HG03196 (cell line): ENCODE results near the gene ZNF485.
"Not testable (repeated sequence)": the region's sequence is repeated elsewhere in the genome, so short reads cannot be mapped to it uniquely, and the experiment has no call there.

Experiments
- ATAC-seq: cut with Tn5 transposase; IDR thresholded peaks from one replicate; pipeline ENCODE4 v1.9.1; 2021; ENCODE audit not compliant: unreplicated experiment

Gene ZNF485

DNA sequence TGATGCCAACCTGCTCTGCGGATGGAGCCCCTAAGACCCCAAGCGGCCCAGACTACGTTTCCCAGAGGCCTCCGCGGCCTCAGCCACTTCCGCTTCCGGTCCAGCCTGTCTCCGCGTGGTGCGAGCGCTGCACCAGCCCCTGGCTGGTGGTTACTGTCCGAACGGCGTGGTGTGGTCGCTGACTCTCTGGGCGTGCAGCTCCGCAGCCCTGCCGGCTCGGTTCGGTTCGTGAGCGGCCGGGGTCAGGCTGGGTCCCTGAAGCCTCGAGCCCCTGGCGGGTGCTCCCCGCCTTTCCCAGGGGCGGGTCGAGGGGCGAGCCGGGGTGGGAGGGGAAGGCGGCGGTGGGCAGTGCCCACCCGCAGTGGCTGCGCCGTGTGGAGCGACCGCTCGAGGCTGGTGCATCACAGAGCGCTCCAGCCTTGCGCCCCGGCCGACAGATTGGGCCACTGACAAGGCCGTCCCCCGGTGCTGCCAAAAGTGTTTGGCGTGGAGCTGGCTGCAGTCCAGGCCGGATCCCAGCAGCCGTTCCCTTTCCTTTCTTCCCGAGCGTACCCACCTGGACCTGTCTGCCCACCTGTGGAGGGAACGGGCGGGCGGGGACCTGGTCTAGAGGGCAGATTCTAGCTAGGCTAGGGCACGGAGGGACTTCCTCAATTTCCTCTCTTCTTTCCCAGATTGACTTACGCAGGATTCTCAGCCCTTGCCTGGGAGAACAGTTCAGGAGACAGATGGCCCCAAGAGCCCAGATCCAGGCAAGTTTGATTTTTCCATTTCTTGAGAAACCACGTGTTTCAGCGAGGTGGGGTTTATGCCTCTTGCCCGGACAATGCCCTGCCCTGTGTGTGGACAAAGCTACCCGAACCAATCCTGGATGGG lies at the start of gene ZNF485:
TSS of gene ZNF485 (plus strand) at position 116 of the 876 bp plus-strand sequence. CDS start at position 729, 613 bp downstream.
- ATAC-seq = peak; percentile 99

DNA sequence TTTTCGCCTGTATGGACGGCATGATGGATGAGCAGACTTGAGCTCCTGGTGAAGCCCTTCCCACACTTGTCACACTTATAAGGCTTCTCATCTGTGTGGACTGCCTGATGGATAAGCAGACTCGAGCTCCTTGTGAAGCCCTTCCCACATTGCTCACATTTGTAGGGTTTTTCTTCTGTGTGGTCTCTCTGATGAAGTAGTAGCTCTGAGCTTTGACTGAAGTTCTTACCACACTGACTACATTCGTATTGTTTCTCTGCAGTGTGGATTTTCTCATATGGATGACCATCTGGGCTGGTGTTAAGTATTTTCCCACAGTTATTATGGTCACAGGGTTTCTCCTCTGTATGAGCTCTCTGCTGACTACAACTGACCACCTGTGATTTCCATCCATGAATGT lies 49.0 kb upstream of the ZNF485 start:
- no peak for ATAC-seq

DNA sequence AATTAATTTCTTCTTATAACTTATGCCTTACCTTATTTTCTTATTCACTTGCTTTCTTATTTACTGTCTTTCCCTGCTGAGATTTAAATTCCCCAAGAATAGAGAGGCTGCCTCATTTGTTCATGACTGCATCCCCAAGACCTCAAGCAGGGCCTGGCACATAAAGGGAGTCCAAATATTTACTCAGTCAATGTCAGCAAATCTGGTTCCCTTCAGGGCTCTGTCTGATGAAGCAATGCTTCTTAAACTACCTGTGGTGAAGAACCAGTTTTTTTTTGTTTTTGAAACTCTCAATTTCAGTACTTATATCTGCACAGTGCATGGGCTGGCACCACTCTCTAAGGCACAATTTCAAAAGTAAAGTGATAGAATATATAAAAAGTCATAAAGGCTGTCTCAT lies 36.6 kb upstream of the ZNF485 start:
- ATAC-seq = no peak

GRCh38 chr10:43570971-43571370 lies 35.3 kb upstream of the ZNF485 start:
- ATAC-seq = no peak

DNA sequence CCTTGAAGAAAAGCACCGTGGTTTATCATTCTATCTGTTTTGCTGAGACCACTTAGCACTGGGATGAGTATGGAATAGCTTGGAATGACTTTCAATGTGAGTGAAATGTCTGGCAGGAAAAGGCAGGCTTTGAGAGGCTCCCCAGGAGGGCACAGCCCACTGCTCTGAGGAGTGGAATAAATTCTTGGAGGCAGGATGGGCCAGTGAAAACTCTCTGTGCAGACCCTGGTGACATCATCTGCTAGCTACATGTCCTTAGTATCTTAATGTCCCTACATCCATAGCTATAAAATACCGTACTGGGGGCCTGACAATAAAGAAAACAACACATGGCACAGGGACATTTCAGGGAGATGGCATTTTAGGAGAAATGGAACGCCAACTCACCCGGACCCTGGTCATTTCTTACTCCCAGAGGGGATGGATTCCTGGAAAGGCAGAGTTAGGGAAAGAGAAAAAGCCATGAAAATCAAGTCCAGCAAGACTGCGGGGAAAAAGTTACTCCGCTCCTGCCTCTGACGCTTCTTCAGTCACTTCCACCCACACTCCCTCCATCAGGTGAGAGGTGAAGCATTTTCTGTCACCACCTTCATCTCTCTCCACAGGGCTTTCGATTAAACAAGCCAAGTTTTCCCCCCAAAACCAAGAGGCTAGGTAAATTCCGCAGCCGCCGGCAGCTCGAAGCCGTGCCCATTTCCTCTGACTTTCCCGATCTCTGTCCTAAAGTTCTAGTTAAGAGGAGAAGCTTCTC lies 32.8 kb upstream of the ZNF485 start:
- no peak for ATAC-seq

GRCh38 chr10:43574001-43574892 lies 32.0 kb upstream of the ZNF485 start, which contains the start of gene ZNF239:
TSS of gene ZNF239 (minus strand) at chr10:43574616. CDS start at chr10:43558079, 16,537 bp downstream.
- peak; percentile 97 for ATAC-seq

GRCh38 chr10:43574906-43575305 lies 31.3 kb upstream of the ZNF485 start:
- no peak for ATAC-seq

GRCh38 chr10:43576062-43576461 lies 30.2 kb upstream of the ZNF485 start:
- ATAC-seq = no peak

GRCh38 chr10:43576580-43576979 lies 29.7 kb upstream of the ZNF485 start:
- ATAC-seq = no peak

GRCh38 chr10:43584051-43584450 lies 22.2 kb upstream of the ZNF485 start:
- no peak for ATAC-seq

DNA sequence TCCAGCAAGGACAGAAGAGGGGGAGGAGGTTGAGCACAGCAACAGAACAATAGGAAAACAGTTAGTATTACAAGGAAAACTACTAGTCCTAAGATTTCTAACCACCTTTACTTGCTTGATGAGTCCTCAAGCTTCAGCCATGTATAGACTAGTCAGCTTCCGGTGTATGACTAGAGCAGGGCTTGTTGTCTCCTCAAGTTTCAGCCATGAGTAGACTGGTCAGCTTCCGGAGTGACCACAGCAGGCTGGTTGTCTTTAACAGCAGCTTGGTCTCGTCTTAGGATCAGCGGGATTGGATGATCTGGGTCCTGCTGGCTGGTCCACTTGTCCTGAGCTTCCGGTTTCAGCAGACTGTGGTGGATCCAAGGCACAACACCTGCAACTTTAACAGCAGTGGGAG lies 21.2 kb upstream of the ZNF485 start:
- no peak for ATAC-seq

GRCh38 chr10:43585981-43586729 lies 20.1 kb upstream of the ZNF485 start:
- no peak for ATAC-seq

GRCh38 chr10:43586730-43587115 lies 19.5 kb upstream of the ZNF485 start:
- ATAC-seq = not testable (repeated sequence)

DNA sequence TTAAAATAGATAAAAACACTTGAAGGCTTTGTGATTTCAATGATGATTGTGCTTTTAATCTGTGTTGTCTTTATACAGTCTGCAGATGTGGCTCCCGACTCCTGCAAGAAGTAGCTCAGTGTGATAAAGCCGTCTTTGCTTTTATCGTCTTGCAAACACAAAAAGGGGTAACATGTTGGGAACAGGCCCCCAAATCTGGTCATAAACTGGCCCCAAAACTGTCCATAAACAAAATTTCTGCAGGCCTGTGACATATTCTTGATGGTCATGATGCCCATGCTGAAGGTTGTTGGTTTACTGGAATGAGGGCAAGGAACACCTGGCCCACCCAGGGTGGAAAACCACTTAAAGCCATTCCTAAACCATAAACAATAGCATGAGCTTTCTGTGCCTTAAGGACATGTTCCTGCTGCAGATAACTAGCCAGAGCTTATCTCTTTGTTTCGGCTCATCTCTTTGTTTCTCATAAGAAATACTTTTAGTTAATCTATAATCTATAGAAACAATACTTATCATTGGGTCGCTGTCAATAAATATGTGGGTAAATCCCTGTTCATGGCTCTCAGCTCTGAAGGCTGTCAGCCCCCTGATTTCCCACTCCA lies 14.8 kb upstream of the ZNF485 start:
- no peak for ATAC-seq

DNA sequence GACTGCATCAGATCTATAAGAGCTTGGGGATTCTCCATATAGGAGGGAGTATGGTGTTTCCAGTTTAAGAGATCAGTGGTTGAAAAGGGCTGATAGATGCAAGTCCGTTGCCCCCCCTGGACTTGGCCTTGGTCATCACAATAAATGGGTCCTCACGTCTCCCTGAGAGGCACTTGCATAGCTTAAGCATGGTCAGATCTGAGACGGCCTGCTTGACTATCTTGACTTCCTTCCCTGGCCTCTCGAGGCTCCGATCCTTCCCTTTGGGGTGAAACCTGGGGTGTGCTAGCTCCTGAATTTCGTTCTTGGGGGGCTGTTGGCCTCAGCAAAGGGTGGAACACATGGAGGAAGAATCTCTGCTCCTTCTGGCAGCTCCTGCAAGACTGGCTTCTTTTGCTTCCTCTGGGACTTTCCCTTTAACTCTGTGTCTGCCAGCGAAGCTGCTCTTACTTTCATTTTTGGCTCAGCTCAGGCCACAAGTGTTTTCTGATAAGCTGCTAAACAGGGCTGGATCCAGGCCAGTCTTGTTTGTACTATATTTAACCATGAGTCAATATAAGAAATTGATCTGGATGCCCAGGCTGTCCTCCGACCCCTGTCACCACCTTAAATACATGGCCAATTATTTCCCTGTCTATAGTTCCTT lies 11.2 kb upstream of the ZNF485 start:
- peak; percentile 95 for ATAC-seq

- peak; percentile 65 for ATAC-seq
Observed at GRCh38 chr10:43595739-43596298, 10.4 kb upstream of the ZNF485 start.

DNA sequence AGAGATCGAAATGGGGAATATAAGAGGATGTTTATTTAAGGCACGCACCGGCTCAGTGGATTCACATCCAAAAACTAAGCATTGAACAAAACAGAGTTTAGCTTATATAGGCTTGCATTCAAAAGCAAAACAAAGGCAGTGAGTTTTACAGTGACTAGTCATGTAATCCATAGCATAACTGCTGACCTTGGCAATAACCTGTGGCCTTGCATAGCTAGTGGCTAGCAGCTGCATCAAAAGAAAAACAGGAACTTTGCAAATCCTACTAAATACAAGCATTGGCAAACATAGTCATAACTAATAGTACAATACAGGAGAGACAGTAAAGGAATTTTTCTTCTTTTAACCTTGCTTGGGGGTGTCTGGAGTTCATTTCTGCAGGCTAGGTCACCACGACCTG lies 9.7 kb upstream of the ZNF485 start:
- no peak for ATAC-seq

GRCh38 chr10:43598446-43598845 lies 7.8 kb upstream of the ZNF485 start:
- no peak for ATAC-seq

DNA sequence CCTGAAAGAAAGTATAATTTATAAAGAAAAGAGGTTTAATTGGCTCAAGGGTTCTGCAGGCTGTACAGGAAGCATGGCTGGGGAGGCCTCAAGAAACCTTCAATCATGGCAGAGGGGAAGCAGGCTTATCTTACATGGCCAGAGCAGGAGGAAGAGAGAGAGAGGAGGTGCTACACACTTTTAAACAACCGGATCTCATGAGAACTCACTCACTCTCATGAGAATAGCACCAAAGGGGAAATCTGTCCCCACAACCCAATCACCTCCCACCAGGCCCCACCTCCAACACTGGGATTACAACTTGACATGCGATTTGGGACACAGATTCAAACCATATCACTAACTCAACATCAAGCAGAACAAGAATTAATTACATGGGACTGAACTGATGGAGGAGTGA lies 6.9 kb upstream of the ZNF485 start:
- ATAC-seq = no peak
